Fibroblast of mammary gland (primary cell): ENCODE data around the gene HDGF.

Experiments used
- DNase-seq: peaks from one replicate; pipeline ENCODE4 v3.0.0-alpha.2; 2010; ENCODE audit warnings: low read depth
- H3K4me3 ChIP-seq: 2 replicates; pipeline ENCODE4 v1.5.1; 2011; ENCODE audit warnings: low read depth, mild to moderate bottlenecking, low read length, moderate library complexity; ENCODE audit not compliant: control insufficient read depth
- TF ChIP-seq, protein P1 (sequence below): conservative IDR thresholded peaks from 2 replicates; pipeline ENCODE4 v1.5.1; 2011; ENCODE audit warnings: low read depth, low read length, inconsistent platforms; ENCODE audit not compliant: control insufficient read depth, insufficient read depth

HDGF gene

GRCh38 chr1:156745881-156746280 lies 5.6 kb downstream of the HDGF start:
- no peak overlapping the region for H3K4me3 ChIP-seq
- DNase-seq = no peak
- TF ChIP-seq, protein P1, sequence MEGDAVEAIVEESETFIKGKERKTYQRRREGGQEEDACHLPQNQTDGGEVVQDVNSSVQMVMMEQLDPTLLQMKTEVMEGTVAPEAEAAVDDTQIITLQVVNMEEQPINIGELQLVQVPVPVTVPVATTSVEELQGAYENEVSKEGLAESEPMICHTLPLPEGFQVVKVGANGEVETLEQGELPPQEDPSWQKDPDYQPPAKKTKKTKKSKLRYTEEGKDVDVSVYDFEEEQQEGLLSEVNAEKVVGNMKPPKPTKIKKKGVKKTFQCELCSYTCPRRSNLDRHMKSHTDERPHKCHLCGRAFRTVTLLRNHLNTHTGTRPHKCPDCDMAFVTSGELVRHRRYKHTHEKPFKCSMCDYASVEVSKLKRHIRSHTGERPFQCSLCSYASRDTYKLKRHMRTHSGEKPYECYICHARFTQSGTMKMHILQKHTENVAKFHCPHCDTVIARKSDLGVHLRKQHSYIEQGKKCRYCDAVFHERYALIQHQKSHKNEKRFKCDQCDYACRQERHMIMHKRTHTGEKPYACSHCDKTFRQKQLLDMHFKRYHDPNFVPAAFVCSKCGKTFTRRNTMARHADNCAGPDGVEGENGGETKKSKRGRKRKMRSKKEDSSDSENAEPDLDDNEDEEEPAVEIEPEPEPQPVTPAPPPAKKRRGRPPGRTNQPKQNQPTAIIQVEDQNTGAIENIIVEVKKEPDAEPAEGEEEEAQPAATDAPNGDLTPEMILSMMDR = no peak

- H3K4me3 ChIP-seq = no peak overlapping the region
- no peak for DNase-seq
- TF ChIP-seq, protein P1 = no peak
Observed at GRCh38 chr1:156744786-156745419, 6.6 kb downstream of the HDGF start.

GRCh38 chr1:156744344-156744743 lies 7.1 kb downstream of the HDGF start:
- TF ChIP-seq, protein P1 = no peak
- no peak overlapping the region for H3K4me3 ChIP-seq

DNA sequence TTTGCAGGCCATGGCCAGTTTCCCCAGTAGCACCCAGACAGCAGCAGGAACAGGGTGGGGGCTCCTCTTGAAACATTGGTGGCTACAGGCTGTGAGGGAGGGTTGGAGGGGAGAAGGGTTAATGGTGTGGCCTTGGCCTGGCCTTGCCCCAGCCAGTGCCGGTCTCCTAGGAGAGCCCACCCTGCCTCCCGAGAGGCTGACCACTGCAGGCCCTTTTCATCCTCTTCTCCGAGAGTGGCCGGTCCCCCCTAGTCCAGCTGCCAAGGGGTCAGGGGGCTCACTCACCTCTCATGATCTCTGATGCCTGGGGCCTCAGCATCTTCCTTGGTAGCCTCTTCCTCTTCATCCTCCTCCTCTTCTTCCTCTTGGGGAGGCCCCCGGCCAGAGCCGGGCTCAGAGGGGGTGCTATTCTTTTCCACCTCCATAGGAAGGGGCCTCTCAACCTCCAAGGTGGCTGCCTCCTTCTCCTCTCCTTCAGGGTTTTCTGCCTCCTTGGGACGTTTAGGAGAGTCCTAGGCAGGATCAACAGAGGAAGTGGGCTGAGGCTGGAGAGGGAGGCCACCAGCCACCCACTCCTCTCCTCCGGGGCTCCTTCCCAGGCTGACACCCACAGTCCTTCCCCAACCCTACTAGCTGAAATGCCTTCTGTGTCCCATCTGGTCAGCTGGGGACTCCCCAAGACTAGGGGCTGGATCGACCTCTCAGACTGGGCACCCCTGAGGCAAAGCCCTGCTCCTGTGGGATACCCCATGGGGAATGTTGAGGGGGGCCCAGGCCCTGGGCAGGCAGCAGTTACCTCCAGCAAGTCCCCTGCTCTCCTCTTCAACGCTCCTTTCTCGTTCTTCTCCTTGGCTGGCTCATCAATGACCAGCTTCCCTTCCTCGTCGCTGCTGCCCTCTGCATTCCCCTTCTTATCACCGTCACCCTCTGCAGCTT lies 7.8 kb downstream of the HDGF start:
- DNase-seq = no peak

More at GRCh38 chr1:156744344-156744743, 7.1 kb downstream of the HDGF start:
- DNase-seq = no peak

GRCh38 chr1:156742801-156743200 lies 8.7 kb downstream of the HDGF start:
- H3K4me3 ChIP-seq = no peak overlapping the region
- TF ChIP-seq, protein P1 = no peak
- no peak for DNase-seq

More for the DNA sequence above, 7.8 kb downstream of the HDGF start:
- H3K4me3 ChIP-seq = no peak overlapping the region
- TF ChIP-seq, protein P1 = no peak

- H3K4me3 ChIP-seq = no peak overlapping the region
- DNase-seq = no peak
- TF ChIP-seq, protein P1 = no peak
Observed at GRCh38 chr1:156742017-156742416, 9.5 kb downstream of the HDGF start.
